ENCODE results near the gene XBP1. TPM values are rescaled to one million over a fixed set of nuclear protein-coding genes. Genes with fewer than 3 reads are reported as not detected.

The XBP1 gene
- total and polyA plus RNA-seq, 2 donors (not counting 3 experiments of a cell fraction or from before 2014, with no cell fraction given) = 90.4 to 102 TPM

- Histone ChIP-seq H3K9me1 (replicated peaks; ENCODE audit: control insufficient read depth, extremely low read depth, insufficient read depth, low read length) (no peaks in the 10 kb centered on the region), H3K4me2 (ENCODE audit: insufficient read depth, low read length) (no peak overlapping the region), H3K27ac (ENCODE audit: insufficient read depth, low read depth, low read length) (no peak overlapping the region), H3K9ac (replicated peaks; ENCODE audit: extremely low read depth, insufficient read depth, low read length) (no peak overlapping the region), H4K20me1 (replicated peaks; ENCODE audit: control insufficient read depth, extremely low read depth, insufficient read depth, low read length) (no peaks in the 10 kb centered on the region), H3K9me3 (replicated peaks; ENCODE audit: control insufficient read depth, insufficient read depth, low read length) (no peaks in the 10 kb centered on the region), H3K27me3 (ENCODE audit: control insufficient read depth in 2 of 2, insufficient read depth in 2 of 2, low read length in 2 of 2) (no peaks in the 10 kb centered on the region), H3K4me1 (ENCODE audit: control insufficient read depth, extremely low read depth, insufficient read depth, low read length) (no peaks in the 10 kb centered on the region), H3K79me2 (ENCODE audit: control insufficient read depth, insufficient read depth, low read length) (no peaks in the 10 kb centered on the region), H2AFZ (ENCODE audit: low read depth, low read length) (no peak overlapping the region), H3K4me3 (replicated peaks in 1 of 3; ENCODE audit: insufficient read depth in 1 of 3, low read depth in 1 of 3, low read length in 3 of 3) (no peak overlapping the region), H3K36me3 (ENCODE audit: control insufficient read depth in 2 of 2, extremely low read depth in 1 of 2, insufficient read depth in 2 of 2, low read length in 2 of 2) (no peaks in the 10 kb centered on the region)
- intact Hi-C loops (cut with micrococcal nuclease) = no loop called here
- no peak for FAIRE-seq
- dilution Hi-C loops (cut with MboI; ENCODE audit: extremely low pct_ligation_motif_present, low sequenced_read_pairs) = no loop called here
- ChIA-PET POLR2A (no interaction called here), CTCF (interaction anchor here (1.1 to 1.8 kb wide), 3 partner anchors 20 to 235 kb away, joined by 3 to 9 read pairs (median 5); no protein-coding TSS in a partner anchor)
- DNase-seq (ENCODE audit: low read depth, low spot score) = no peak
- TF ChIP-seq MAX (IDR thresholded peaks at IDR 0.05; ENCODE audit: insufficient read depth, insufficient read length) = no peak
- BruUV-seq (replicated peaks) = no TSS peak
These were observed 35.3 kb upstream of the XBP1 start for GRCh38 chr22:28835630-28836189.

- FAIRE-seq (no peak), DNase-seq (ENCODE audit: low read depth, low spot score) (no peak)
- Histone ChIP-seq H3K4me2 (ENCODE audit: insufficient read depth, low read length) (no peak overlapping the region), H3K4me3 (replicated peaks in 1 of 3; ENCODE audit: insufficient read depth in 1 of 3, low read depth in 1 of 3, low read length in 3 of 3) (no peak overlapping the region), H3K27ac (ENCODE audit: insufficient read depth, low read depth, low read length) (no peak overlapping the region), H3K4me1 (ENCODE audit: control insufficient read depth, extremely low read depth, insufficient read depth, low read length) (no peaks in the 10 kb centered on the region), H3K79me2 (ENCODE audit: control insufficient read depth, insufficient read depth, low read length) (no peaks in the 10 kb centered on the region), H3K27me3 (ENCODE audit: control insufficient read depth in 2 of 2, insufficient read depth in 2 of 2, low read length in 2 of 2) (no peaks in the 10 kb centered on the region), H4K20me1 (replicated peaks; ENCODE audit: control insufficient read depth, extremely low read depth, insufficient read depth, low read length) (no peaks in the 10 kb centered on the region), H3K9me3 (replicated peaks; ENCODE audit: control insufficient read depth, insufficient read depth, low read length) (no peaks in the 10 kb centered on the region), H2AFZ (ENCODE audit: low read depth, low read length) (no peak overlapping the region), H3K9me1 (replicated peaks; ENCODE audit: control insufficient read depth, extremely low read depth, insufficient read depth, low read length) (no peaks in the 10 kb centered on the region), H3K36me3 (ENCODE audit: control insufficient read depth in 2 of 2, extremely low read depth in 1 of 2, insufficient read depth in 2 of 2, low read length in 2 of 2) (no peaks in the 10 kb centered on the region), H3K9ac (replicated peaks; ENCODE audit: extremely low read depth, insufficient read depth, low read length) (no peak overlapping the region)
- intact Hi-C loops (cut with micrococcal nuclease) (no loop called here), dilution Hi-C loops (cut with MboI; ENCODE audit: extremely low pct_ligation_motif_present, low sequenced_read_pairs) (no loop called here)
- CTCF ChIA-PET = interaction anchor here (0.6 to 7.5 kb wide), 3 partner anchors 206 to 232 kb away, joined by 3 to 246 read pairs (median 5); no protein-coding TSS in a partner anchor
- POLR2A ChIA-PET = no interaction called here
- TF ChIP-seq JUN (IDR thresholded peaks at IDR 0.05; ENCODE audit: borderline replicate concordance, insufficient read depth, insufficient read length, low read depth) (no peak), MAX (IDR thresholded peaks at IDR 0.05; ENCODE audit: insufficient read depth, insufficient read length) (no peak), POLR2A (IDR thresholded peaks at IDR 0.05; ENCODE audit: low read depth, low read length) (no peak), EZH2 (IDR thresholded peaks at IDR 0.05; ENCODE audit: borderline replicate concordance, low read depth, low read length, severe bottlenecking) (no peak), GATA2 (IDR thresholded peaks at IDR 0.05; ENCODE audit: insufficient read depth, insufficient read length, low read depth, low read length) (no peak), FOS (IDR thresholded peaks at IDR 0.05; ENCODE audit: borderline replicate concordance, insufficient read depth, low read length) (no peak), MYC (IDR thresholded peaks at IDR 0.05; ENCODE audit: low read depth, low read length) (no peak), POLR2AphosphoS5 (IDR thresholded peaks at IDR 0.05; ENCODE audit: insufficient read depth, low read depth, low read length) (no peak)
- TF ChIP-seq, protein P1, sequence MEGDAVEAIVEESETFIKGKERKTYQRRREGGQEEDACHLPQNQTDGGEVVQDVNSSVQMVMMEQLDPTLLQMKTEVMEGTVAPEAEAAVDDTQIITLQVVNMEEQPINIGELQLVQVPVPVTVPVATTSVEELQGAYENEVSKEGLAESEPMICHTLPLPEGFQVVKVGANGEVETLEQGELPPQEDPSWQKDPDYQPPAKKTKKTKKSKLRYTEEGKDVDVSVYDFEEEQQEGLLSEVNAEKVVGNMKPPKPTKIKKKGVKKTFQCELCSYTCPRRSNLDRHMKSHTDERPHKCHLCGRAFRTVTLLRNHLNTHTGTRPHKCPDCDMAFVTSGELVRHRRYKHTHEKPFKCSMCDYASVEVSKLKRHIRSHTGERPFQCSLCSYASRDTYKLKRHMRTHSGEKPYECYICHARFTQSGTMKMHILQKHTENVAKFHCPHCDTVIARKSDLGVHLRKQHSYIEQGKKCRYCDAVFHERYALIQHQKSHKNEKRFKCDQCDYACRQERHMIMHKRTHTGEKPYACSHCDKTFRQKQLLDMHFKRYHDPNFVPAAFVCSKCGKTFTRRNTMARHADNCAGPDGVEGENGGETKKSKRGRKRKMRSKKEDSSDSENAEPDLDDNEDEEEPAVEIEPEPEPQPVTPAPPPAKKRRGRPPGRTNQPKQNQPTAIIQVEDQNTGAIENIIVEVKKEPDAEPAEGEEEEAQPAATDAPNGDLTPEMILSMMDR (IDR thresholded peaks at IDR 0.05; ENCODE audit: extremely low read depth in 1 of 2, insufficient read depth in 1 of 2, low read depth in 1 of 2, low read length in 2 of 2) = no peak
- no TSS peak for BruUV-seq (replicated peaks)
These were observed 33.0 kb upstream of the XBP1 start for GRCh38 chr22:28833276-28833923.

All from endothelial cell of umbilical vein (primary cell).